ENCODE data around the gene PSMA5.

GRCh38 chr1:109404838-109405237 lies 21.4 kb downstream of the PSMA5 start:
- TF ChIP-seq CTCF (IDR thresholded peaks at IDR 0.05; ENCODE audit: low read depth, low read length, poor library complexity, severe bottlenecking) (no peak), EZH2phosphoT487 (IDR thresholded peaks at IDR 0.05; ENCODE audit: borderline replicate concordance, low read length) (no peak)
